Mammary epithelial cell (primary cell): ENCODE results near the gene RPL21.

ENCODE experiments used
- CTCF ChIP-seq, 2 donors: IDR thresholded peaks in 1 of 2; conservative IDR thresholded peaks in 1 of 2; 2 replicates each; pipeline ENCODE4 v1.5.1; 2011 to 2012; ENCODE audit warnings: inconsistent platforms in 2 of 2, low read length in 2 of 2, mild to moderate bottlenecking in 2 of 2, control low read depth in 1 of 2, low read depth in 1 of 2; ENCODE audit not compliant: insufficient read depth in 1 of 2; ENCODE audit errors: extremely low read depth in 1 of 2
- EZH2 ChIP-seq: IDR thresholded peaks from 2 replicates; pipeline ENCODE4 v1.6.1; 2012; ENCODE audit warnings: low read length, inconsistent platforms, borderline replicate concordance

DNA sequence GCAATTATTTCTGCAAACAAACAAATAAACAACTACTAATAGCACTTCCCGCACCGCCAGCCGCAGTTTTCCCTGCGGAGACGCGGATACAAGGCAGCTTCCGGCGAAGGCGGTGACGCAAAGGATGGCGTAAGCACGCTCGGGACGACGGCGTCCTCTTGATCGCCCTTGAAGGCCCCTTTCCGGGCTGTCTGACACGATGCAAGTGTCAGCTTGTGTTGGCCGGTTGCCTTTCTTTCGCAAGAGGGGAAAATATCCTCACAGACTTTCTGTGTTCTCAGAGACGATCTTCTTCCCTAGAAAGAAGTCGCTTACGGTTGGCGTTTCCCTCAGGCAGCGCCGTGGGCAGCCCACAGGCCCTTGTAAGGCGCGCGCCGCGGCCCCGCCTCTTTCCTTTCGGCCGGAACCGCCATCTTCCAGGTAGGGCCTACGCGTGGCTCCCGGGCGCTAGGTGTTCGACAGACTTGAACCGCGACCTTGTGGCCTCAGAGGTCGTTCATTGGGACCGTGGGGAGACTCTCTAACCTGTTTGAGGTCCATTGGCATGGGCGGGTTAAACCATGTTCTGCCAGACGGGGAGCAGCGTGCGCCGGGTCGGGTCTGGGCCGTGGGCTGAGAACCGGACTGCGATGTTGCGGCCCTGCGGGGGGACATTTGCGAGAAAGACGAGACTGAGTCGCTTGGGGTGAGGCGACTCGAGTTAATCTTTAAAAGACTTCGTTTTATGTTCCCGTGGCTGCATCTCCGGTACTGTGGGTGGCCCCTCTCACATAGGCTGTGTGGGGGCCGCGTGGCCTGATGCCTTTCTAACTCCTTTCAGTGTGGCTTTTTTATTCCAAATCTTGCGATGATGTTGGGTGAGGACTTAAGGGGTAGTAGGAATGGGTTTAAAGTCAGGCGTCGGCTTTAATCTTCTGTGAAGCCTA, at the start of gene RPL21:
- TF ChIP-seq CTCF (conservative IDR thresholded peaks at IDR 0.05 in 1 of 2, IDR thresholded peaks at IDR 0.05 in 1 of 2; ENCODE audit: extremely low read depth in 1 of 2, insufficient read depth in 1 of 2, low read depth in 1 of 2, low read length in 2 of 2) (no peak), EZH2 (no peak)
